Natural killer cell (primary cell): Measurements from ENCODE around the gene METTL24. TPM values are rescaled to one million over a fixed set of nuclear protein-coding genes. Genes with fewer than 3 reads are reported as not detected.
A peak's percentile ranks its signal among the peaks of the same experiment; 100 is the strongest.

ENCODE experiments used
- ATAC-seq, 3 donors: fragments of 150-1000 bp in 2 of 3; fragments of 200-7000 bp in 1 of 3; cut with Tn5 transposase; 1 replicate in 1 of 3; 2 replicates in 2 of 3; pipeline ENCODE4 v1.10.0; 2021; ENCODE audit warnings: mild to moderate bottlenecking in 2 of 3, moderate library complexity in 2 of 3
- DNase-seq, 2 donors: peaks; one replicate each; pipeline versions ENCODE4 v3.0.0 to v3.0.0-alpha.2; 2013 to 2021; ENCODE audit warnings: mixed read lengths in 1 of 2
- H3K27ac ChIP-seq: one replicate; pipeline ENCODE4 v1.5.1; 2013; ENCODE audit warnings: mild to moderate bottlenecking, low read length
- H3K27me3 ChIP-seq: one replicate; pipeline ENCODE4 v1.6.1; 2013; ENCODE audit warnings: low read length; ENCODE audit not compliant: control insufficient read depth, insufficient read depth
- H3K36me3 ChIP-seq: one replicate; pipeline ENCODE4 v1.6.1; 2013; ENCODE audit warnings: low read length; ENCODE audit not compliant: control insufficient read depth, insufficient read depth
- H3K4me1 ChIP-seq: one replicate; pipeline ENCODE4 v1.6.1; 2013; ENCODE audit warnings: low read length; ENCODE audit not compliant: control insufficient read depth, insufficient read depth
- H3K4me3 ChIP-seq: one replicate; pipeline ENCODE4 v1.5.1; 2013; ENCODE audit warnings: low read length
- H3K9me3 ChIP-seq: one replicate; pipeline ENCODE4 v1.6.1; 2013; ENCODE audit warnings: low read length; ENCODE audit not compliant: control insufficient read depth, insufficient read depth
- H3K27ac Mint-ChIP-seq, 2 donors: one replicate each; pipeline ENCODE4 v1.8.0; 2022; ENCODE audit warnings: mild to moderate bottlenecking in 2 of 2, mixed read lengths in 2 of 2, moderate library complexity in 1 of 2
- H3K27me3 Mint-ChIP-seq, 2 donors: one replicate each; pipeline ENCODE4 v1.8.0; 2022; ENCODE audit warnings: low read depth in 2 of 2, mixed read lengths in 2 of 2
- H3K36me3 Mint-ChIP-seq: one replicate; pipeline ENCODE4 v1.8.0; 2022; ENCODE audit warnings: mixed read lengths
- H3K4me1 Mint-ChIP-seq, 2 donors: one replicate each; pipeline ENCODE4 v1.8.0; 2022; ENCODE audit warnings: mixed read lengths in 2 of 2
- H3K4me3 Mint-ChIP-seq: one replicate; pipeline ENCODE4 v1.8.0; 2022; ENCODE audit warnings: mild to moderate bottlenecking, moderate library complexity, mixed read lengths
- H3K9me3 Mint-ChIP-seq, 2 donors: one replicate each; pipeline ENCODE4 v1.8.0; 2022; ENCODE audit warnings: mixed read lengths in 2 of 2
- WGBS: methylation state at CpG from one replicate; pipeline ENCODE4 v1.1.7; 2013; ENCODE audit warnings: missing lambda C conversion rate; ENCODE audit not compliant: insufficient coverage; 5-methylcytosine and 5-hydroxymethylcytosine counted together
- intact Hi-C: fragments of 100-400 bp; cut with micrococcal nuclease; formaldehyde crosslinking; loops from one replicate; pipeline ENCODE4 v1.14.2; 2022
- total RNA-seq, 4 donors: library from RNA; stranded (reverse); fragments of 120-200 nt in 1 of 4; gene quantifications; one replicate each; pipeline versions ENCODE4 v1.2.3 to v1.2.4, GENCODE V29; 2013 to 2022
- TF ChIP-seq, protein P1 (sequence below): fragments of 200-600 bp; IDR thresholded peaks from one replicate; pipeline ENCODE4 v1.8.0; 2022; ENCODE audit warnings: antibody characterized with exemption

METTL24 gene
- total RNA-seq, 3 donors from 2014 or later (not counting 1 experiment from before 2014, with no cell fraction given) = 0.24 to 1.00 TPM; not detected in 1

DNA sequence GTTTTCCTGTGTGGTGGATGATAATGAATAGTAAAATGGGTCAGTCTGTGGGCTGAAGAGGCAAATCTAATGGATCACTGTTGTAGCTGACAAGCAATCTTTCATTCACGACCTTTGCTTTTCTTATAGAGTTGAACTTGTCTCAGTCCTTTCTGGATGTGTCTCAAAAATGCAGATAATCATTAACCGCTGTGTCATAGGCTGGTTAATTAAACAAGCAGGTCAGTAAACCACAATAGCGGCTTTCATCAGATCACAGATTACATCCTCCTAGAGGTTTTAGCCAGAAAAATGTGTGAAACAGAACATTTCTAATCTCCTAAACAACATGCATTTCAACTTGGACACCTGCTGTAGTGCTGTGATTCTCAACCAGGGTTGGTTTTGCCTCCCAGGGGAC, 2.5 kb upstream of the METTL24 start:
- no peak overlapping the region for H3K4me3 Mint-ChIP-seq
- TF ChIP-seq, protein P1, sequence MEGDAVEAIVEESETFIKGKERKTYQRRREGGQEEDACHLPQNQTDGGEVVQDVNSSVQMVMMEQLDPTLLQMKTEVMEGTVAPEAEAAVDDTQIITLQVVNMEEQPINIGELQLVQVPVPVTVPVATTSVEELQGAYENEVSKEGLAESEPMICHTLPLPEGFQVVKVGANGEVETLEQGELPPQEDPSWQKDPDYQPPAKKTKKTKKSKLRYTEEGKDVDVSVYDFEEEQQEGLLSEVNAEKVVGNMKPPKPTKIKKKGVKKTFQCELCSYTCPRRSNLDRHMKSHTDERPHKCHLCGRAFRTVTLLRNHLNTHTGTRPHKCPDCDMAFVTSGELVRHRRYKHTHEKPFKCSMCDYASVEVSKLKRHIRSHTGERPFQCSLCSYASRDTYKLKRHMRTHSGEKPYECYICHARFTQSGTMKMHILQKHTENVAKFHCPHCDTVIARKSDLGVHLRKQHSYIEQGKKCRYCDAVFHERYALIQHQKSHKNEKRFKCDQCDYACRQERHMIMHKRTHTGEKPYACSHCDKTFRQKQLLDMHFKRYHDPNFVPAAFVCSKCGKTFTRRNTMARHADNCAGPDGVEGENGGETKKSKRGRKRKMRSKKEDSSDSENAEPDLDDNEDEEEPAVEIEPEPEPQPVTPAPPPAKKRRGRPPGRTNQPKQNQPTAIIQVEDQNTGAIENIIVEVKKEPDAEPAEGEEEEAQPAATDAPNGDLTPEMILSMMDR = no peak
- 27% methylated on average over 3 of the region's 3 CpGs for WGBS
- Histone ChIP-seq H3K4me1 (peaks cover 10% of the 10 kb centered on the region), H3K27me3 (peaks cover 17% of the 10 kb centered on the region), H3K36me3 (no peaks in the 10 kb centered on the region), H3K27ac (no peak overlapping the region), H3K4me3 (no peak overlapping the region), H3K9me3 (no peaks in the 10 kb centered on the region)
- peaks cover 54 to 64% of the 10 kb centered on the region in 2 donors for H3K27me3 Mint-ChIP-seq
- peaks cover 11 to 12% of the 10 kb centered on the region in 2 donors for H3K4me1 Mint-ChIP-seq
- H3K36me3 Mint-ChIP-seq = peaks cover 8% of the 10 kb centered on the region
- intact Hi-C loops = no loop called here
- DNase-seq = no peak
- H3K27ac Mint-ChIP-seq = no peak overlapping the region
- no peak for ATAC-seq
- peaks cover 0 to 2% of the 10 kb centered on the region in 2 donors for H3K9me3 Mint-ChIP-seq

DNA sequence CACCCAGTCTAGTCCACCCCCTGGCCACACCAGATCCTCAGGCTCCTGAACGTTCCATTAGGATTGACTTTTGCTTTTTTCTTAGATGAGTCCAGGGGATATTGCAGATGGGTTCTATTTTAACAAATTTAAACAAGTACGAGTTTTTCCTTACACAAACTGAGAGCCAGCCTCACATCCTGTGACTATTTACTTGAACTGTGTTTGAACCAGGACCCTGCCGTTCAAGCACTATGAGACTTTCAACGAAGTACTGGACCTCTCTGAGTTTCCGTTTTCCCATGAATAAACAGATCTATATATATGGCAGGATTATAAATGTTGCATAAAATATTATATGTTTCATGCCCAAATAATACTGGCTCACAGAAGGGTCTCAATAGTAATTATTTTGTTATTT, 1.4 kb upstream of the METTL24 start:
- Histone ChIP-seq H3K4me1 (peaks cover 10% of the 10 kb centered on the region), H3K27me3 (peaks cover 17% of the 10 kb centered on the region), H3K27ac (no peak overlapping the region), H3K9me3 (no peaks in the 10 kb centered on the region), H3K4me3 (no peak overlapping the region), H3K36me3 (no peaks in the 10 kb centered on the region)
- intact Hi-C loops = no loop called here
- Mint-ChIP-seq H3K36me3 (peaks cover 8% of the 10 kb centered on the region), H3K9me3 (peaks cover 0 to 2% of the 10 kb centered on the region in 2 donors), H3K4me3 (peak overlapping the region; percentile 77), H3K27me3 (peaks cover 60 to 65% of the 10 kb centered on the region in 2 donors), H3K27ac (no peak overlapping the region), H3K4me1 (peaks cover 11 to 12% of the 10 kb centered on the region in 2 donors)
- WGBS = 95% methylated on average over 4 of the region's 5 CpGs
- ATAC-seq (no peak), DNase-seq (no peak)
- TF ChIP-seq, protein P1 = no peak

DNA sequence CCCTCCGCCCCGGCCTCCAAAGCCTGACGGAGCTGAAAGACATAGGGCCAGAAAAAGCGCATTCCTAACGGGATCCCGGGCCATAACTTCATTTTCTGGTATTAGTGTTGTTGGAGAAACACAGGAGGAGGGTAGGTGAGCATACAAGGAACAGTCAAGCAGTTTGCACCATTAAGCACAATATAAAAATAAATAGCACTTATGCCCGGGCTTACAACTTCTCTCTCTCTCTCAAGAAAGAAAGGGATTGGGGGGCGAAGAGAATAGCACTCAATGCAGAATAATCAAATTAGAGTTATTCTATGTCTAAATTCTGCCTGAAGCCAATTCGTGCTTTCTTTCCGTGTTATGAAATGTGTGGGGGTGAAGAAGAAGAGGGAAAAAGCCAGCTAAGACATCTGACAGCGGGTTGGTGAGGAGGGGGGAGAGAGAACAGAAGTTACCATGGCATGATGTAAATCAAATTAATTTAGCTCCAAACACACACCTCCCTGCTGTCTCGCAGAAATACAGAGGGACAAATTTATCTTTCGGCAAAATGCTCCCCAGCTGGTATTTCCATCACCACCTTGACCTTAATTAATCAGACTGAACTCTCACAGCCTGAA, 508 bp upstream of the METTL24 start:
- H3K4me1 Mint-ChIP-seq = peaks cover 11 to 12% of the 10 kb centered on the region in 2 donors
- Histone ChIP-seq H3K27ac (no peak overlapping the region), H3K4me1 (peaks cover 10% of the 10 kb centered on the region), H3K9me3 (no peaks in the 10 kb centered on the region), H3K4me3 (no peak overlapping the region), H3K36me3 (no peaks in the 10 kb centered on the region), H3K27me3 (peaks cover 17% of the 10 kb centered on the region)
- peak overlapping the region; percentile 81 for H3K4me3 Mint-ChIP-seq
- ATAC-seq (no peak), DNase-seq (no peak)
- peaks cover 56 to 65% of the 10 kb centered on the region in 2 donors for H3K27me3 Mint-ChIP-seq
- H3K27ac Mint-ChIP-seq = no peak overlapping the region
- H3K36me3 Mint-ChIP-seq = peaks cover 8% of the 10 kb centered on the region
- 44% methylated on average over 12 of the region's 13 CpGs for WGBS
- peaks cover 0 to 2% of the 10 kb centered on the region in 2 donors for H3K9me3 Mint-ChIP-seq
- intact Hi-C loops = no loop called here
- TF ChIP-seq, protein P1 = no peak

DNA sequence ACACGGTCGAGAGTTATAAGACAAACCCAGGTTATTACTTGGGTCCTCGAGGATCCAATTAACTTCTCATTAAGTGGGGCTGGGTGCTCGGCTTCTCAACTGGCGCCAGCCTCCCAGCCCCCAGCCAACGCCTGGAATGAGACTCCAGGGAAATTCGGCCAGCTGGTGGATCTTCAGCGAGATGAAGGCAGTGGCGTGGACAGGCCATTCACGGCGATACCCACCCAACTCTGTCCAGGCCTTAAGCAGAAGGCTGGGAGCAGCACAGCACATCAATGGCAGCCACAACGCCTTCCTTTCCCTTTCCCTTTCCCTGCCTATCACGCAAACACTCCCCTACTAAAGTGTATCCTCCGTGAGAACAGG, 868 bp downstream of the METTL24 start:
- TF ChIP-seq, protein P1 = no peak
- peaks cover 10% of the 10 kb centered on the region for H3K4me1 ChIP-seq
- no peak overlapping the region for H3K27ac ChIP-seq
- Mint-ChIP-seq H3K27me3 (peaks cover 53 to 60% of the 10 kb centered on the region in 2 donors), H3K36me3 (peaks cover 8% of the 10 kb centered on the region), H3K4me1 (peaks cover 11 to 12% of the 10 kb centered on the region in 2 donors), H3K4me3 (peak overlapping the region; percentile 65), H3K27ac (no peak overlapping the region), H3K9me3 (peaks cover 0 to 2% of the 10 kb centered on the region in 2 donors)
- intact Hi-C loops = no loop called here
- ATAC-seq = peak in 2 of 3 donors; percentile 21 to 22
- DNase-seq = no peak
- H3K4me3 ChIP-seq = peak overlapping the region; percentile 39
- H3K9me3 ChIP-seq = no peaks in the 10 kb centered on the region
- 62% methylated on average over 14 of the region's 14 CpGs for WGBS
- H3K27me3 ChIP-seq = peaks cover 17% of the 10 kb centered on the region
- H3K36me3 ChIP-seq = no peaks in the 10 kb centered on the region
